ENCODE results near the gene VSTM4.

Gene VSTM4

GRCh38 chr10:49001870-49002672 is 113.3 kb downstream of the VSTM4 start:
- DNase-seq (ENCODE audit: low read depth): no peak
- no peak overlapping the region for H3K4me3 ChIP-seq (ENCODE audit: low read length)
- no peak for TF ChIP-seq CTCF (IDR thresholded peaks at IDR 0.05; ENCODE audit: insufficient read depth, low read depth, low read length, missing control alignments)

DNA sequence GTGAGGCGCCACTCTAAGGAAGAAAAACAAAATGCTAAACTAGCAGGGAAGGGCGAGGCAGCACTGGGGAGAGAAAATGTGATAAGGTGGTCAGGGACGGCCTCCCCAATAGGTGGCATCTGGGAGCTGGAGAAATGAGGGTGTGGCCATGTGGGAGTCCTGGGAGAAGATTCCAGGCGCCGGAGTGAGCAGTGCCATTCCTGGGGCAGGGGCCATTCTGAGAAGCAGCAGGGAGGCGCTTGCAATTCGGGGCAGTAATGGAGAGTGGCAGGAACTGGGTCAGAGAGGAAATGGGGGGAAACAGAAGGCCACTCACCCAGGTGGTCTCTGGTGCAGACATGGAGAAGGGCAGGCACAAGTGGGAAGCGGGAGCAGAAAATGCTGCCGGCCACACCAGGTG is 113.9 kb downstream of the VSTM4 start:
- no peak overlapping the region for H3K4me3 ChIP-seq (ENCODE audit: low read length)
- no peak for TF ChIP-seq CTCF (IDR thresholded peaks at IDR 0.05; ENCODE audit: insufficient read depth, low read depth, low read length, missing control alignments)
- no peak for DNase-seq (ENCODE audit: low read depth)

- no peak for DNase-seq (ENCODE audit: low read depth)
- no peak overlapping the region for H3K4me3 ChIP-seq (ENCODE audit: low read length)
- no peak for TF ChIP-seq CTCF (IDR thresholded peaks at IDR 0.05; ENCODE audit: insufficient read depth, low read depth, low read length, missing control alignments)
These were observed 114.6 kb downstream of the VSTM4 start for GRCh38 chr10:49000437-49001398.

- no peak for TF ChIP-seq CTCF (IDR thresholded peaks at IDR 0.05; ENCODE audit: insufficient read depth, low read depth, low read length, missing control alignments)
- no peak for DNase-seq (ENCODE audit: low read depth)
- H3K4me3 ChIP-seq (ENCODE audit: low read length): no peak overlapping the region
These were observed 116.0 kb downstream of the VSTM4 start for GRCh38 chr10:48999346-48999745.

DNA sequence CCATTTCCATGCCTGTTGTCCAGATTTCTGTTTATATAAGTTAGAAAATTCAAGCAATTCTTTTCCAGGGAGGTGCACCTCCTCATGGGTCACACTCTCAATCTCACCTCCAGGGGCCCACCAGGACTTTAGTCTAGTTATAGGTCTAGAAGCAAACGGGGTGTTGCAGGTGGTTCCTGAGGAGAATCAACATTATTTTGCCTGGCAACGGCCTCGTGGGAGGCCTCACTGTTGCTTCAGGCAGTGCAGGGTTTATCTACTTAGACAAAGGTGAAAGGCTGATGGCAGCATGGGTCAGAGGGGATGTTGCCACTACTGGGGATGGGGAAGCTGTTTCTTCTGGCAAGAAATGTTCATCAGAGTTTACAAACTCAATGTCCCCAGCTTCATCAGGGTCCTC is 119.0 kb downstream of the VSTM4 start:
- H3K4me3 ChIP-seq (ENCODE audit: low read length): no peak overlapping the region
- DNase-seq (ENCODE audit: low read depth): no peak
- no peak for TF ChIP-seq CTCF (IDR thresholded peaks at IDR 0.05; ENCODE audit: insufficient read depth, low read depth, low read length, missing control alignments)

DNA sequence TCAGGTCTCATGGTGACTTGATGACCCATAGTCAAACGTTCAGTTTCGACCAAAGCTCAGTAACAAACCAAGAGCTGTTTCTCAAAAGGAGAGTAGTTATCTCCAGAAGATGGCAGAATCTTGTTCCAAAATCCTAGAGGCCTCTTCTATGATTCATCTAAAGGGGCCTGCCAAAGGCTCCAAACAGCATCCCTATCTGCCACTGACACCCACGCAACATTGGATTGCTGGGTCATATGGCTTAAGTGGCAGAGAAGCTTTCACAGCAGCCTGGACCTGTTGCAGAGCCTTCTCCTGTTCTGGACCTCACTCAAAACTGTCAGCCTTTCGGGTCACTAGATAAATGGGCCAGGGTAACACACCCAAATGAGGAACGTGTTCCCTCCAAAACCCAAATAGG is 121.7 kb downstream of the VSTM4 start:
- no peak for DNase-seq (ENCODE audit: low read depth)
- no peak overlapping the region for H3K4me3 ChIP-seq (ENCODE audit: low read length)
- no peak for TF ChIP-seq CTCF (IDR thresholded peaks at IDR 0.05; ENCODE audit: insufficient read depth, low read depth, low read length, missing control alignments)
